ENCODE data around the gene TEK. TPM values are rescaled to one million over a fixed set of nuclear protein-coding genes. Genes with fewer than 3 reads are reported as not detected.

TEK gene
- total RNA-seq, 1 experiment from 2014 or later, result not detected

DNA sequence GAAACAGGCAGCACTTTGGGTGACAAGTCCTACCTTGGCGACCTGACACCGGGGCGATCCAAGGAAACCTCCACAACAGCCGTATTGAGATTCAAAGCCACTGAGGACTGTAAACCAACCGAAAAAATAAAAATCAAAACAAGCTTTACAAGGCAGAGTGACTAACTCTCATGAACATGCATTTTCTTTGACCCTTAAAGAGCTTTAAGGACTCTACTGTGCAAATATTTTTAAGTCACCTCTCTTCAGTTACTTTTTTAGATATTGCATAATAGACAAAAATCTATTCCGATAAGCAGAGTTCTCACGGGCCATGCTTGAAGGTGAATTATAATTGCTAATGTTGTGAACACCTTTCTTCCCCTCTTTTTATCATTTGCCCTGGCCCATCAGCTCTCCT, 149.6 kb downstream of the TEK start:
- BruUV-seq (replicated peaks), result no TSS peak

DNA sequence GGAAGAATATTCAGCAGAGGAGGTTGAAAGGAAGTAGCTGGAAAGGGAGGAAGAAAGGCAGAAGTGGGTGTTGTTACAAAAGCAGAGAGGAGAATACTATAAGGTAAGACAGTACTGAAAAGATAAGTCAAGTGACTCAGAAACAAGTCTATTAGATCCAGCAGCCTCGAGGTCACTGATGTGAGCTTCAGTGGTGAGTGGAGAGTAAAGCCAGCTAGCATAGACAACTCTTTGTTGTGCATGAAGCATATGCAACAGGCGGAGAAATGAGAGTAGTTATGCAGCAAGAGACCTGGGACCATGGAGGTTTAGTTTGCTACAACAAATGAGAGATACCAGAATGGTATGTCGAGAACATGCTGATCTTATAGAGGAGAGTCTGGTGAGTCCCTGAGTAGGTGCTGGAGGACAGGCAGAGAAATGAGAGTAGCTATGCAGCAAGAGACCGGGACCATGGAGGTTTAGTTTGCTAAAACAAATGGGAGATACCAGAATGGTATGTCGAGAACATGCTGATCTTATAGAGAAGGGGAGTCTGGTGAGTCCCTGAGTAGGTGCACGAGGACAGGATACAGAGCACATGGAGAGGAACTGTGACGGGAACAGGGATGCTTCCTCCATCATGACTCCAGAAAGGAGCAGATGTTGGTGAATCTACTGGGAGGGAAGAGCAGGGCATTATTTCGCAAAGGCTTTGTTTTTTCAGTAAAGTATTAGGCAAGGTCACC, 151.9 kb downstream of the TEK start:
- no peak for DNase-seq
- Mint-ChIP-seq H3K4me1 (ENCODE audit: low read depth, unreplicated experiment) (no peaks in the 10 kb centered on the region), H3K9me3 (ENCODE audit: low read depth, unreplicated experiment) (no peaks in the 10 kb centered on the region), H3K27ac (ENCODE audit: unreplicated experiment) (no peak overlapping the region), H3K27me3 (ENCODE audit: unreplicated experiment) (no peaks in the 10 kb centered on the region), H3K36me3 (ENCODE audit: insufficient read depth, unreplicated experiment) (no peaks in the 10 kb centered on the region), H3K4me3 (ENCODE audit: low read depth, unreplicated experiment) (no peak overlapping the region)
- BruUV-seq (replicated peaks), result no TSS peak
- CTCF ChIA-PET, result interaction anchor here (1.1 kb wide), 1 partner anchor 13 kb away, joined by 3 read pairs; no protein-coding TSS in a partner anchor
- intact Hi-C loops (cut with micrococcal nuclease; ENCODE audit: unreplicated experiment), result no loop called here
- TF ChIP-seq, protein P1, sequence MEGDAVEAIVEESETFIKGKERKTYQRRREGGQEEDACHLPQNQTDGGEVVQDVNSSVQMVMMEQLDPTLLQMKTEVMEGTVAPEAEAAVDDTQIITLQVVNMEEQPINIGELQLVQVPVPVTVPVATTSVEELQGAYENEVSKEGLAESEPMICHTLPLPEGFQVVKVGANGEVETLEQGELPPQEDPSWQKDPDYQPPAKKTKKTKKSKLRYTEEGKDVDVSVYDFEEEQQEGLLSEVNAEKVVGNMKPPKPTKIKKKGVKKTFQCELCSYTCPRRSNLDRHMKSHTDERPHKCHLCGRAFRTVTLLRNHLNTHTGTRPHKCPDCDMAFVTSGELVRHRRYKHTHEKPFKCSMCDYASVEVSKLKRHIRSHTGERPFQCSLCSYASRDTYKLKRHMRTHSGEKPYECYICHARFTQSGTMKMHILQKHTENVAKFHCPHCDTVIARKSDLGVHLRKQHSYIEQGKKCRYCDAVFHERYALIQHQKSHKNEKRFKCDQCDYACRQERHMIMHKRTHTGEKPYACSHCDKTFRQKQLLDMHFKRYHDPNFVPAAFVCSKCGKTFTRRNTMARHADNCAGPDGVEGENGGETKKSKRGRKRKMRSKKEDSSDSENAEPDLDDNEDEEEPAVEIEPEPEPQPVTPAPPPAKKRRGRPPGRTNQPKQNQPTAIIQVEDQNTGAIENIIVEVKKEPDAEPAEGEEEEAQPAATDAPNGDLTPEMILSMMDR (IDR thresholded peaks at IDR 0.05; ENCODE audit: unreplicated experiment), result no peak

More for the DNA sequence above, 149.6 kb downstream of the TEK start:
- TF ChIP-seq, protein P1 (IDR thresholded peaks at IDR 0.05; ENCODE audit: unreplicated experiment), result no peak
- intact Hi-C loops (cut with micrococcal nuclease; ENCODE audit: unreplicated experiment), result no loop called here
- DNase-seq, result no peak
- no peak overlapping the region for H3K4me3 Mint-ChIP-seq (ENCODE audit: low read depth, unreplicated experiment)
- no peaks in the 10 kb centered on the region for H3K27me3 Mint-ChIP-seq (ENCODE audit: unreplicated experiment)
- CTCF ChIA-PET, result no interaction called here
- H3K36me3 Mint-ChIP-seq (ENCODE audit: insufficient read depth, unreplicated experiment), result no peaks in the 10 kb centered on the region
- no peaks in the 10 kb centered on the region for H3K4me1 Mint-ChIP-seq (ENCODE audit: low read depth, unreplicated experiment)
- no peak overlapping the region for H3K27ac Mint-ChIP-seq (ENCODE audit: unreplicated experiment)
- H3K9me3 Mint-ChIP-seq (ENCODE audit: low read depth, unreplicated experiment), result no peaks in the 10 kb centered on the region

DNA sequence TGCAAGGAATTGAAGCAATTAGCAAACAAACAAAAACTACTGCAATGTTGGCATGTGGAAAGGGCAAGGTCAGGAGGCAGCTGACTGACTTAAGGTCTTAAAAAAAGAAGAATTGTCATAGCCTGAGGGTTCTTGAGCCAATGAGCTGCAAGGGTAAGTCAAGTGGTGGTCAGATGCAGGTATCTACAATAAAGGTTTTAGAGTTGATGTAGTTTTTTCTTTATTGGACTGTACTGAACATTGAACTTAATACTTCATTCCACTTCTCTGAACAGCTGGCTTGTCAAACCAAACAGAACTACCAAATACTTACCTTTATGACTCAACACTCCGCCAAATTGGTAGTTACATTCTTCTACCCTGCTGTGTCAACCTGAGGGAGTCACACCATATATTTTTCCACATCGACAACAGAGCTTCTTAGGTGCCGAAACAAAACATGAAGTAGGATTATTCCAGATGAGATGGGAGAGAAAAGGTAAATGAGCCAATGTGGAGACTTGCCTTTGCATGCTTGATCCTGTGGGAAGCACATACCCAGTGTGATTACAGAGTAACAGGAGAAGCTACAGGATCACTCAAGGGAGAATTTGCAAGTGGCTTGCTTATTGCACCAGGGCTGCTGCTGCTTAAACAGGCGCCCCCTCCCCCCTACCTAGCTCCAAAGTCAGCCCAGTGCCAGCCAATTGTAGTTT, 152.6 kb downstream of the TEK start:
- no TSS peak for BruUV-seq (replicated peaks)
- TF ChIP-seq, protein P1 (IDR thresholded peaks at IDR 0.05; ENCODE audit: unreplicated experiment), result no peak
- intact Hi-C loops (cut with micrococcal nuclease; ENCODE audit: unreplicated experiment), result no loop called here
- no peak for DNase-seq
- no peaks in the 10 kb centered on the region for H3K9me3 Mint-ChIP-seq (ENCODE audit: low read depth, unreplicated experiment)
- CTCF ChIA-PET, result interaction anchor here (1.1 kb wide), 1 partner anchor 14 kb away, joined by 3 read pairs; no protein-coding TSS in a partner anchor
- H3K27ac Mint-ChIP-seq (ENCODE audit: unreplicated experiment), result no peak overlapping the region
- no peak overlapping the region for H3K4me3 Mint-ChIP-seq (ENCODE audit: low read depth, unreplicated experiment)
- no peaks in the 10 kb centered on the region for H3K27me3 Mint-ChIP-seq (ENCODE audit: unreplicated experiment)
- H3K4me1 Mint-ChIP-seq (ENCODE audit: low read depth, unreplicated experiment), result no peaks in the 10 kb centered on the region
- H3K36me3 Mint-ChIP-seq (ENCODE audit: insufficient read depth, unreplicated experiment), result no peaks in the 10 kb centered on the region

DNA sequence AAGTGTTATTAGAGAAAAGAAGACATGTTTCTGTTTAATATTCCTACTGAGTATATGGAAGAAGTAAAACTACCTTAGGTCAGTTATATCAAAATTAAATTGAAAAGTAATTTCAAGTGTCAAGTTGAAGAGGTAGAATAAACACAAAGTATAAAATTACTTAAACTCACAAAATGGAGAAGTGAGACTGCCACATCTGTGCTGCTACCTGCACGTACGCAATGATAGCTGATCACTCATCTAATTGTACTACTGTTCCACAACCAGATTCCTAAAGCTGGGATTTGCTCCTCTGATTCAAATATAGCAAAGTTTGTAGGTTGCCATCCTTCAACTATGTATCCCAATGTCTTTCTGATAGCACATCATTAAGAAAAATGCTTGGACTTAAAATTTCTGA, 163.1 kb downstream of the TEK start:
- H3K4me1 Mint-ChIP-seq (ENCODE audit: low read depth, unreplicated experiment), result no peaks in the 10 kb centered on the region
- intact Hi-C loops (cut with micrococcal nuclease; ENCODE audit: unreplicated experiment), result loop anchor here (10.0 kb wide), 1 partner anchor 273 kb away; no protein-coding TSS in a partner anchor
- H3K9me3 Mint-ChIP-seq (ENCODE audit: low read depth, unreplicated experiment), result no peaks in the 10 kb centered on the region
- TF ChIP-seq, protein P1 (IDR thresholded peaks at IDR 0.05; ENCODE audit: unreplicated experiment), result no peak
- CTCF ChIA-PET, result no interaction called here
- no peaks in the 10 kb centered on the region for H3K36me3 Mint-ChIP-seq (ENCODE audit: insufficient read depth, unreplicated experiment)
- no peaks in the 10 kb centered on the region for H3K27me3 Mint-ChIP-seq (ENCODE audit: unreplicated experiment)
- no TSS peak for BruUV-seq (replicated peaks)
- H3K4me3 Mint-ChIP-seq (ENCODE audit: low read depth, unreplicated experiment), result no peak overlapping the region
- no peak overlapping the region for H3K27ac Mint-ChIP-seq (ENCODE audit: unreplicated experiment)
- no peak for DNase-seq

Measured in Calu3 (cell line).